Effector memory CD8-positive, alpha-beta T cell (primary cell): Measurements from ENCODE around the gene ECEL1.

Source experiments
- ATAC-seq: fragments of 150-1000 bp; cut with Tn5 transposase; replicated peaks from 2 replicates; pipeline ENCODE4 v1.10.0; 2021; ENCODE audit warnings: mild to moderate bottlenecking, moderate library complexity
- DNase-seq, 3 experiments: peaks; one replicate each; pipeline ENCODE4 v3.0.0; 2021
- H3K27ac Mint-ChIP-seq, 2 donors: one replicate each; pipeline ENCODE4 v1.8.0; 2022; ENCODE audit warnings: mild to moderate bottlenecking in 2 of 2, mixed read lengths in 2 of 2, moderate library complexity in 2 of 2
- H3K27me3 Mint-ChIP-seq, 2 donors: one replicate each; pipeline ENCODE4 v1.8.0; 2022; ENCODE audit warnings: mixed read lengths in 2 of 2
- H3K36me3 Mint-ChIP-seq: one replicate; pipeline ENCODE4 v1.8.0; 2022; ENCODE audit warnings: mild to moderate bottlenecking, moderate library complexity, mixed read lengths; ENCODE audit not compliant: insufficient read depth
- H3K4me1 Mint-ChIP-seq, 2 donors: one replicate each; pipeline ENCODE4 v1.8.0; 2022; ENCODE audit warnings: low read depth in 2 of 2, mixed read lengths in 2 of 2
- H3K4me3 Mint-ChIP-seq, 2 donors: one replicate each; pipeline ENCODE4 v1.8.0; 2022; ENCODE audit warnings: mild to moderate bottlenecking in 2 of 2, mixed read lengths in 2 of 2, moderate library complexity in 2 of 2
- H3K9me3 Mint-ChIP-seq, 2 donors: one replicate each; pipeline ENCODE4 v1.8.0; 2022; ENCODE audit warnings: mixed read lengths in 2 of 2

The ECEL1 gene

DNA sequence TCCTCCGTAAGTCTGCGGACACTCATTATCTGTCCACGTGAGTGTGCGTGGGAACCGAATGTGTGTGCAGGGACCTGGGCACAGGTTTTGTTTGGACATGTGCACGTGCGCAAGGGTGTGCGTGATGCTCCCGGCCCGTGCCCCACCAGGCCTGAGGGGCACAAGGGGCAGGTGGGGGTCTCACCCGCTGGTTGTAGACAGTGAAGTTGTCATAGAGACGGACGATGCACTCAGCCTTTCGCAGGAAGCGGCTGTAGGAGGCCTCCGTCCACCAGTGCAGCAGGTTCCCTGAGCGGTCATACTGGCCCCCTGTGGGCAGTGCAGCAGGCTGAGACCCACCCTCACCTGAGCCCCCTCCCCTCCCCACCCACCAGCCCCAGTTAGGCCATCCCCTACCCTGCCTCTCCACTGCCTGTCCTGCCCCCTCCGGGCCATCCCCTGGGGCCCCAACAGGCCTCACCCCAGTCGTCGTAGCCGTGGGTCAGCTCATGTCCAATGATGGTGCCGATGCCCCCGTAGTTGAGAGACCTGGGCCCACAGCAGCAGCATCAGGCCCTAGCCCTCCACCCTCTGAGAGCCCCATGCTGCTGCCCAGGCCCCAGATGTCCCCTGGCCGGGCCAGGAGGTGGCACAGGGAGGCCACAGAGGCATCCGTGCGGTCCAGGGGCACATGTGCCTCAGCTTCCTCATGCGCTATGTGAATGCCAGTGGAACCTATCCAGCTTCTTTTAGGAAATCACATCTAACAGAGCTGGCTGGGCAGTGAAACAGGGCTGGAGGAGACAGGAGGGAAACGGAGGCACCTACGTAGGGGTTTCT lies 6.1 kb downstream of the ECEL1 start:
- Mint-ChIP-seq H3K27me3 (peaks cover 15 to 73% of the 10 kb centered on the region in 2 donors), H3K4me3 (no peak overlapping the region), H3K27ac (no peak overlapping the region), H3K36me3 (no peaks in the 10 kb centered on the region), H3K9me3 (no peaks in the 10 kb centered on the region), H3K4me1 (peaks cover 5 to 8% of the 10 kb centered on the region in 2 donors)
- DNase-seq (no peak), ATAC-seq (no peak)

DNA sequence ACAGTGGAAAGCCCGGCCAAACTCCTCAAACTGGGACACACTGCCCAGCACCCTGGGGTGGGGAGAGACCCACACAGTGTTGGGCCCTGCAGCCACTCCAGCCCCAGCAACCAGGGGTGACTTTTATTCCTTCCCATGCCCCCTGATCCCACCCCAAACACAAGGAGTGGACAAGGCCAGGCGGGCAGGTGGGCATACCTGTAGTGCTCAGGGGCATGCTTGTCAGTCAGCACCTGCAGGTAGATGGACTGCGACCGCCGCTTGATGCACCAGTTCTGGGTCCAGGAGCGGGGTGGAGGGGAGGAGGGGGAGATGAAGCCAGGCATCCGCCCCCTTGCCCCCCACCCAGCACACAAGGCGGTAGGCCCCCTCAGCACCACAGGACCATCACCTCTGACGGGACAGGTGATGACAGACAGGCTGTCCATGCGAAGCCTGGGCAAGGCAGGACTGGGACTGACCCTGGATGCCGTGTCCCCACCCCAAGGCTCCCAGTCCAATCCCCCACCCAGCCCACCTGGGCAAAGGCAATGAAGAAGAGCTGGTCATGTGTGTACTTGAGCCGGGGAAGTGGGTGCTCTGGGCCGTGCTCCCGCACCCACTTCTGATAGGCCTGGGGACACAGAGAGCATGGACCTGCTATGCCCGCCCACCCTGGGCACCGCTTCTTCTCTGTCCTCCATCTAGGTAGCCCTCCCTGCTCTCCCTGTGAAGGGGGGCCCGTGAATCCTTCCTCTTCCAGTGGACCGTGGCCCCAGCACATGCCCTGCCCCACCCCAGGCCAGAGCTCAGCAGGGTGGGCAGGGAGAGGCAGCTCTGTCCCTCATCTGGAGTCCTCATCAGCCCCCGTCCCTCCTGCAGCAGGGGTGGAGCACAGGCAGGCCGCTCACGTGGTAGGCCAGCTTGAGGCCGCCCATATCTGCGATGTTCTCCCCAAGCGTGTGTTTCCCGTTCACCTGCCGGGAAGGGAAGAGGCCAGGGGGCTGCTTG lies 7.1 kb downstream of the ECEL1 start:
- no peak for ATAC-seq
- DNase-seq = no peak
- Mint-ChIP-seq H3K27me3 (peaks cover 20 to 79% of the 10 kb centered on the region in 2 donors), H3K4me1 (peaks cover 5 to 8% of the 10 kb centered on the region in 2 donors), H3K27ac (no peak overlapping the region), H3K4me3 (no peak overlapping the region), H3K36me3 (no peaks in the 10 kb centered on the region), H3K9me3 (no peaks in the 10 kb centered on the region)

DNA sequence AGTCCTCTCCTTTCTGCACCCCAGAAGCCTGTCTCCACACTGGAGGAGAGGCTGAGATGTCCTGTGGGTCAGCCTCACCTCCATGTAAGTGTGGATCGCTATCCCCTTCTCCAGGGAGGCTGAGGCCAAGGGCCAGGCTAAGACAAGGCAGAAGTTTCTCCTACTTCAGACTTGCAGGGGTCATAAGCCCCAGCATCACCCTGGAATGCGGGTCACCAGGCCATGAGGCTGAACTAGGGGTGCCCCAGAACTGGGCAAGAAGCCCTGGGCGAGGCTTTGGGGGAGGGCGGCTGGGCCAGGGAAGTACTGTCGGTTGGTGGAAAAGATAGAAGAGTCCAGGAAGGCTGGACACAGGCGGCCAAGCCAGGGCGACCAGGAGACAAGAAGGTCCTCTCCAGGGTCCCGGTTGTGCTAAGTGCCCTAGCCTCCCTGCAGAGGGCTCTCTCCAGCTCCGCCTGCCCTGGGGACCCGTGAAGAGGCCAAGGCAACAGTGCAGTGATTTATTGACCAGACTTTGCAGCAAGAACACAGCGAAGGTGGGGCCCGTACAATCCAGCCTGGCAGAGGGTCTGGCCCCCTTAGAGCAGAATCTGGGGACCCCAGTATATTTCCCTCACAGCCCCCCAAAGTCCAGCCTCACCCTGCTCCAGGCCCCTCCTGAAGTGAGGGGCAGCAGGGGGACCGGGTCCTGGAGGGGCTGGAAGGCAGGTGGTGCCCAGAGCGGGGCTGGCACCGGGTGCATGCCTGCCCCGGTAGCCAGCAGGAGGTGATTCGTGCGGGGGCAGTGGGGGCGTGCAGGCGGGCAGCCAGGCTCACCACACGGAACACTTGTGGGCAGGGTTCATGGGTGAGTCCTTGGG lies 8.1 kb downstream of the ECEL1 start:
- Mint-ChIP-seq H3K36me3 (no peaks in the 10 kb centered on the region), H3K4me3 (no peak overlapping the region), H3K27me3 (peaks cover 16 to 79% of the 10 kb centered on the region in 2 donors), H3K9me3 (no peaks in the 10 kb centered on the region), H3K27ac (no peak overlapping the region), H3K4me1 (peaks cover 0 to 3% of the 10 kb centered on the region in 2 donors)
- ATAC-seq (no peak), DNase-seq (no peak)

GRCh38 chr2:232478571-232479340 lies 8.9 kb downstream of the ECEL1 start:
- DNase-seq = no peak
- Mint-ChIP-seq H3K27me3 (peaks cover 18 to 77% of the 10 kb centered on the region in 2 donors), H3K9me3 (no peaks in the 10 kb centered on the region), H3K4me3 (no peak overlapping the region), H3K36me3 (no peaks in the 10 kb centered on the region), H3K4me1 (peaks cover 0 to 3% of the 10 kb centered on the region in 2 donors), H3K27ac (no peak overlapping the region)
- ATAC-seq = no peak

DNA sequence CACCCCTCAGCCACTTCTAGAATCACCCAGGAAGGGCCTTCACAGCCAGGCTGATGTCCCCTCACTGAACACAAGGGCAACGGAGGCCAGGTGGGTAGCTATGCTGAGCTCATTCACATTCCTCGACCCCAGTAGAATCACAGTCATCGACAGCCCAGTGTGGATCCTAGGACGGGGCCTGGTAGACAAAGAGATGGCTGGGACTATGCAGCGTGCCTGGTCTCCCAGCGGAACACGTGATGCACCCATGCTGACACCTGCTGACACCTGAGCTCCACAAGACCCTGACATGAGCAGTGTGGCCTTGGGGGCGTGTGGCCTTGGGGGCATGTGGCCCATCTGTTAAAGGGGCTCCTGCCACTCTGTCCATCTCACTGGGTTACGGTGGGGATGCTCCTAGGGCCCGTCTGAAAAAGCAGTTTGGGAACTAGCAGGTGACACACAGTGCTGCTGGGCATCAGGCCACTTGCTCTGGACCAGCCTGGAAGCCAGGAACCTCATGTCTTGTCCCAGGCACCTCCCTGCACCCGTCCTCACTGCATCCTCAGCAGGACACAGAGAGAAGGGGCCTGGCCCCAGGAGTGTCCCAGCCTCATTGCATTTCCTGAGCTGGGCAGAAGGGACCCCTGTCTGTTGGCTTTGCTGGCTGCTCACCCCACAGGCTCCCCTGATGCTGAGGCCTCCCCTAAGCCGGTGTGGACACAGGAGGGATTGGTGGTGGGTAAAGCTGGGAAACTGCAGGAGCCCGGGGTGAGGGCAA lies 9.7 kb downstream of the ECEL1 start:
- peaks cover 0 to 3% of the 10 kb centered on the region in 2 donors for H3K9me3 Mint-ChIP-seq
- H3K27ac Mint-ChIP-seq = no peak overlapping the region
- DNase-seq = no peak
- peaks cover 21 to 74% of the 10 kb centered on the region in 2 donors for H3K27me3 Mint-ChIP-seq
- no peak for ATAC-seq
- H3K36me3 Mint-ChIP-seq = no peaks in the 10 kb centered on the region
- H3K4me1 Mint-ChIP-seq = peaks cover 0 to 3% of the 10 kb centered on the region in 2 donors
- H3K4me3 Mint-ChIP-seq = no peak overlapping the region

- no peaks in the 10 kb centered on the region for H3K36me3 Mint-ChIP-seq
- no peak overlapping the region for H3K27ac Mint-ChIP-seq
- DNase-seq = no peak
- no peak for ATAC-seq
- H3K27me3 Mint-ChIP-seq = peaks cover 31 to 74% of the 10 kb centered on the region in 2 donors
- H3K9me3 Mint-ChIP-seq = peaks cover 0 to 10% of the 10 kb centered on the region in 2 donors
- peaks cover 0 to 3% of the 10 kb centered on the region in 2 donors for H3K4me1 Mint-ChIP-seq
- no peak overlapping the region for H3K4me3 Mint-ChIP-seq
These were observed 10.8 kb downstream of the ECEL1 start for GRCh38 chr2:232476791-232477190.

- ATAC-seq (no peak), DNase-seq (no peak)
- no peak overlapping the region for H3K27ac Mint-ChIP-seq
- H3K27me3 Mint-ChIP-seq = peaks cover 39 to 74% of the 10 kb centered on the region in 2 donors
- no peak overlapping the region for H3K4me3 Mint-ChIP-seq
- H3K4me1 Mint-ChIP-seq = peaks cover 0 to 1% of the 10 kb centered on the region in 2 donors
- H3K36me3 Mint-ChIP-seq = no peaks in the 10 kb centered on the region
- peaks cover 0 to 10% of the 10 kb centered on the region in 2 donors for H3K9me3 Mint-ChIP-seq
These were observed 11.6 kb downstream of the ECEL1 start for GRCh38 chr2:232476045-232476444.

DNA sequence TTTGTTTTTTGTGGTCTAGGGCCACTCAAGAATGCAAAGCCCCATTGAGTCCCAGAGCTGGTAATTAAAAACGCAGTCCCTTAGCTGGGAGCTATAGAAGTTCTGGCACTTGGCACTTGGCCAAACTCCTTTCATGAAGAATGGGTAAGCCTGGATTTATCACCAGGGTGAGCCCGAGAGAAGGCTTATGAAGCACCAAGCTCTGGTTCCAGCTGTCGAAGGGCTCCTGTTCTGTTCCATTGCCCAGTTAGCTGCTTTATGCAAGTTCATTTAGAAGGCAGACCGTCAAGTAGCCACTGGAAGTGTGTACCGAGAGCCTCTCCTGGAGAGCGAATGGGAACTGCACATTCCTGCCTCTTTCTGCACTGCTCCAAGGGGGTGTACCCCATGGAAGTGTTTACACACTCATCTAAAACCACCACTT lies 14.2 kb downstream of the ECEL1 start:
- H3K27me3 Mint-ChIP-seq = peaks cover 60 to 66% of the 10 kb centered on the region in 2 donors
- H3K9me3 Mint-ChIP-seq = peaks cover 0 to 10% of the 10 kb centered on the region in 2 donors
- H3K4me3 Mint-ChIP-seq = no peak overlapping the region
- ATAC-seq (no peak), DNase-seq (no peak)
- no peaks in the 10 kb centered on the region for H3K36me3 Mint-ChIP-seq
- no peak overlapping the region for H3K27ac Mint-ChIP-seq
- no peaks in the 10 kb centered on the region for H3K4me1 Mint-ChIP-seq

GRCh38 chr2:232466221-232466620 lies 21.4 kb downstream of the ECEL1 start:
- H3K4me3 Mint-ChIP-seq = no peak overlapping the region
- H3K27me3 Mint-ChIP-seq = peaks cover 23 to 29% of the 10 kb centered on the region in 2 donors
- peaks cover 1% of the 10 kb centered on the region for H3K36me3 Mint-ChIP-seq
- no peak overlapping the region for H3K27ac Mint-ChIP-seq
- H3K4me1 Mint-ChIP-seq = no peaks in the 10 kb centered on the region
- ATAC-seq (no peak), DNase-seq (no peak)
- no peaks in the 10 kb centered on the region for H3K9me3 Mint-ChIP-seq

DNA sequence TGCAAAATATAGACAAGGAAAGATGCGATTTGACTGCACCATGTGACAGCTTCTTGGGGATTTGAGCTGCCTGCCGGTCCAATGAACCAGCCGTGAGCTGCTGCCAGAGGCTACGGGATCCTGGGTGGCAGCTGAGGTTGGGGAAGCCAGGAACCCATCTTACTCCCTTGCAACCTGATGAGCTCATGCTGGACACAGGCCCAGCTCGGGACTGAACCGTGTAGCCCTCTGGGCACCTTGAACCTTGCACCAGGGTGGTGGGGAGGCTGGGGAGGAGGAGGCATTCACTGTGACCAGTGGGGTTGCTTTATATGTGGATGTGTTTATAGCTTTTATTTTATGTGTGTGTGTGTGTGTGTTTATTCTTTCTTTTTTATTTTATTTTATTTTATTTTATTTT lies 22.6 kb downstream of the ECEL1 start:
- H3K4me3 Mint-ChIP-seq = no peak overlapping the region
- H3K27ac Mint-ChIP-seq = no peak overlapping the region
- peaks cover 16 to 24% of the 10 kb centered on the region in 2 donors for H3K27me3 Mint-ChIP-seq
- DNase-seq (no peak), ATAC-seq (no peak)
- H3K4me1 Mint-ChIP-seq = no peaks in the 10 kb centered on the region
- H3K9me3 Mint-ChIP-seq = no peaks in the 10 kb centered on the region
- peaks cover 3% of the 10 kb centered on the region for H3K36me3 Mint-ChIP-seq

GRCh38 chr2:232464544-232464885 lies 23.1 kb downstream of the ECEL1 start:
- DNase-seq = no peak
- Mint-ChIP-seq H3K4me1 (no peaks in the 10 kb centered on the region), H3K27me3 (peaks cover 15 to 29% of the 10 kb centered on the region in 2 donors), H3K27ac (no peak overlapping the region), H3K4me3 (no peak overlapping the region), H3K36me3 (peaks cover 3% of the 10 kb centered on the region), H3K9me3 (no peaks in the 10 kb centered on the region)
- no peak for ATAC-seq
